Measurements from ENCODE around the gene P4HTM.

The P4HTM gene

DNA sequence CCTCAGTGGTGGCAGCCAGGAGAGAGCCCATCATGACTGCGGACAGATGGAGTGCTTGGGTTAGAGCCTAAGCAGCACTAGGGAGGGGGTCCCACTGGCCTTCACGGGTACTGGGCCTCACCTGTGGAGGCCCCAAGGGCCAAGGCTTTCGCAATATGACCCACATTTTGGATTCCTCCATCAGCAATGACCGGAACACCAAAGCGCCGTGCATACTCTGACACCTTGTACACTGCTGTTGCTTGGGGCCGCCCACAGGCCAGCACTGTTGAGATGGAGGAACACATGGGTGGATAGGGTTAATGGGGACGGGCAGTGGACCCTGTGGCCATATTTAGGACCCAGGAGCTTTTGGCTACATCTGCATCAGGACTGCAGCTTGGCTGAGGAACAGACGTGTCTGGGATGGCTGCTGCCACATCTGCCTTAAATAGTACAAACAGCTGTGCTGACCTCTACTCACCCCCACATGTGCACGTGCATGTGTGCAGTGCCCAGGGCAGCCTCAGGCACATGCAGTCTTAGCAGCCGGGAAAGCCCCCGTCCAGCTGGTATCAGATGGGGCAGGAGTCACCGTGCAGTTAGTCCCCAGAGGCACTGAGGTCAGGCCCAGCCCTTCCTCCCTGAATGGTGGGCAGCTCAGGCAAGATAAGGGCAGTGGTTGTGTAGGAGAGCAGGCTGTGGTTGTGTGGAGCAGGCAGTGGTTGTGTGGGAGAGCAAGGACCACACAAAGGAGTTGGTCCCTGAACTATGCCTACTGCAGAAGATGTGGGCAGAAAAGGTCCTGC is 35.2 kb downstream of the P4HTM start:
- no peak for DNase-seq (ENCODE audit: low spot score)

DNA sequence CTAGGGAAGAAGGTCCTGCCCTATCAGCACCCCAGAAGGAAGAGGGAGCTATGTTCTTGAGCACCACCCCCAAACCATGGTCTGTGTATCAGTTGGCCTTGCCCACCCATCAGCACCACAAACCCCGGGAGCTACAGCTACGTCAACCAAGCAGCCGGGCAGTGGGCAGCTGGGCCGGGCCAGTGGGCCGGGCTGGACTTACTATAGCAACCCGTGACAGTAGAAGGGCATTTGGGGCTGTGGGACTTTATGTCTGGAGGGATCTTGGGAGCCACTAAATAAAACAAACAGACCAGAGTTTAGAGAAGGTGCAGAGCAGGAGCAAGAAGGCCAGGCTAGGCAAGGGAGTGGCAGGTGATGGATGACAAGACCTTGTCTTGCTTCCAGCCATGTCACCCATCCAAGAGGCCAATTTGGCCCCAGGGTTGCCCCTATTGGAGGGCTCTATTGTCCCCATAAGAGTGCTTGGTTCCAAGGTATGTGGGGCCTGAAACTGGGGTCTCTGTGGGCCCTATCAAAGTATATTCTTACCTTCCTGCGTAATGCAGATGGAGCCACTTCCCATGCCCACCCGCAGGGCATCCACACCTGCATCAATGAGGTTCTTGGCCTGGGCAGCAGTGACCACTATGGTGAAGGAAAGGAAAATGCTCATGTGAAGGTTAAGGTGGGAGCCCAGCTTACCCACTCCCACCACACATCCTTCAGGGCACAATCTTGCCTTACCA is 35.9 kb downstream of the P4HTM start:
- DNase-seq (ENCODE audit: low spot score), result no peak

GRCh38 chr3:49026536-49026935 is 36.5 kb downstream of the P4HTM start:
- DNase-seq (ENCODE audit: low spot score), result no peak

- DNase-seq (ENCODE audit: low spot score), result no peak
Observed at GRCh38 chr3:49027634-49028033, 37.6 kb downstream of the P4HTM start.

DNA sequence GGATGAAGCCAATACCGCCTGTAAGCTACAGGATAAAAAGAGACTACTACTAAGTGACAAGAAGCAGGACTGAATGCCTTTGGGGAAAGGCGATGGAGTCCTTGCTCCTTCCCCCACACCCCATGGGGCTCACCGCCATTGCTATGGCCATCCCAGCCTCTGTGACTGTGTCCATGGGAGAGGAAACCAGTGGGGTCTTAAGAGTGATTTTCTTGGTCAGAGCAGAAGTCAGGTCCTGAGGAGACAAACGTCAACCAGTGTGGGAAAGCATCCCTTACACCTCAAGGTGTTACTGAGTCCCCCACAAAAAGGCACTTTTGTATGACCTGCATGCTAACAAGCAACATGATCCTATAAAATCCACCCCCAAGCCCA is 38.2 kb downstream of the P4HTM start:
- DNase-seq (ENCODE audit: low spot score), result no peak

- peak; percentile 87 for DNase-seq (ENCODE audit: low spot score)
Observed at GRCh38 chr3:49028673-49029562, 38.9 kb downstream of the P4HTM start, which contains the start of gene IMPDH2. Gene IMPDH2 (minus strand): TSS chr3:49029398. CDS start chr3:49029350, 48 bp downstream.

- DNase-seq (ENCODE audit: low spot score), result no peak
Observed at GRCh38 chr3:49029563-49029884, 39.5 kb downstream of the P4HTM start.

- DNase-seq (ENCODE audit: low spot score), result no peak
Observed at GRCh38 chr3:49030321-49030720, 40.3 kb downstream of the P4HTM start.

GRCh38 chr3:49032646-49033304 is 42.7 kb downstream of the P4HTM start:
- DNase-seq (ENCODE audit: low spot score), result no peak

- no peak for DNase-seq (ENCODE audit: low spot score)
Observed at GRCh38 chr3:49034650-49035049, 44.6 kb downstream of the P4HTM start.

DNA sequence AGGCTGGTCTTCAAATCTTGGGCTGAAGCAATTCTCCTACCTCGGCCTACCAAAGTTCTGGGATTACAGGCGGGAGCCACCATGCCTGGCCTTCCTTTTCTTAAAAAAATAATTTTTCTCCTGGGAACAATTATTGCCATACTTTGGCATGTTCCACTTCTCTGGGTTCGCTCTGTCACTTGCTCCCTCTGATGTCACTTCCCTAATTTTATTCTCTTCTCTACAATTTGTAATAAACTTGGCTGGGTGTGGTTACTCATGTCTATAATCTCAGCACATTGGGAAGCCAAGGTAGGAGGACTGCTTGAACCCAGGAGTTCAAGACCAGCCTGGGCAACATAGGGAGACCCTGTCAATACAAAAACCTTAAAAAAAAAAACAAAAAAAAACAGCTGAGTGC is 45.2 kb downstream of the P4HTM start:
- no peak for DNase-seq (ENCODE audit: low spot score)

DNA sequence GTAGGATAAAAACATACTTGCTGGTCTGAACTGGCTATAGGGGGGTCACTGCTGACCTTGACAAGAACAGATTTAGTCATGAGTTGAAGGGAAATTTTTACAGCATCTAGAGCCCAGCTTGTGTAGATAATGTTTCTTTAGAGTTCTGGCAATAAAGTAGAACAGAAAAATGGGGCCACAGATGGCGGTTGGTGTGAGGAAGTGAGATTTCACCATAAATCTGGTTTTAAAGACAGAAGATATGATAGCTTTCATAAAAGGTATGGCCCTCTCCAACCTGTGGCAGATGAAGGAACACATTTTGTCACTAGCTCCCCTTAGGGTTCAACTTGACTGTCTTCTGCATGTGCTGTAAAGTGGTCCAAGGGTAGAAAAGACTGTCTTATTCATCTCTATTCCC is 63.5 kb downstream of the P4HTM start:
- no peak for DNase-seq (ENCODE audit: low spot score)

DNA sequence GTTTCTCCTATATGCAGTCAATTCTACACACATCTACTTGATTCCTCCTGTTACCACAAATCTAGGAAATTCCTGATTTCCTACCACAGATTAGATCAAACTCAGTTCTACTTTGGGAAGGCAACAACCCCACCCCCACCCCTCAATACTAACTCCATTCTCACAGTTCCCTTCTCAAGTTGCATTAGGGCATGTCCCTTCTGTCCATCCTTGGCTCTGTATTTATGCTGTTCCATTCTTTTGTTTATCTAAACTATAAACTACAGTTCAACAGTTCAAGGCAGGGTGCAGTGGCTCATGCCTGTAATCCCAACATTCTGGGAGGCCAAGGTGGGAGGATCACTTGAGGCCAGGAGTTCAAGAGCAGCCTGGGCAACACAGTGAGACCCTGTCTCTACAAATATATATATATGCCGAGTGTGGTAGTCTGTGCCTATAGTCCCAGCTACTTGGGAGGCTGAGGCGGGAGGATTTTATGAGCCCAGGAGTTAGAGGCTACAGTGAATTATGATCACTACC is 64.4 kb downstream of the P4HTM start:
- no peak for DNase-seq (ENCODE audit: low spot score)
